ENCODE measurements around the gene FAM184B.

Gene FAM184B

GRCh38 chr4:17635056-17635455 lies 146.4 kb downstream of the FAM184B start:
- no peak for DNase-seq (ENCODE audit: low read depth in 2 of 2)

- DNase-seq (ENCODE audit: low read depth in 2 of 2): no peak
Observed at GRCh38 chr4:17633600-17633999, 147.8 kb downstream of the FAM184B start.

DNA sequence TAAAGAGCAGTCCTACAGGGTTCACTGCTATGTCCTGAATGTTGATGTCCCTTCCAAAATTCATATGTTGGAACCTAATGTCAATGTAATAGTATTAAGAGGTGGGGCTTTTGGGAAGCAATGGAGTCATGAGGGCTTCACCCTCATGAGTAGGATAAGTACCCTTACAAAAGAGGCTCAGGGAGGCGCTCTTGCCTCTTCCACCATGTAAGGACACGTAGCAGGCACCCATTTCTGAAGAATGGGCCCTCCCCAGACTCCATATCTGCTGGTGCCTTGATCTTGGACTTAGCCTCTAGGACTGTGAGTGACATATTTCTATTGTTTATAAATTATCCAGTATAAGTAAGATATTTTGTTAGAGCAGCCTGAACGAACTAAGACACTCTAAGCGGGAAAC lies 151.2 kb downstream of the FAM184B start:
- DNase-seq (ENCODE audit: low read depth in 2 of 2): no peak

DNA sequence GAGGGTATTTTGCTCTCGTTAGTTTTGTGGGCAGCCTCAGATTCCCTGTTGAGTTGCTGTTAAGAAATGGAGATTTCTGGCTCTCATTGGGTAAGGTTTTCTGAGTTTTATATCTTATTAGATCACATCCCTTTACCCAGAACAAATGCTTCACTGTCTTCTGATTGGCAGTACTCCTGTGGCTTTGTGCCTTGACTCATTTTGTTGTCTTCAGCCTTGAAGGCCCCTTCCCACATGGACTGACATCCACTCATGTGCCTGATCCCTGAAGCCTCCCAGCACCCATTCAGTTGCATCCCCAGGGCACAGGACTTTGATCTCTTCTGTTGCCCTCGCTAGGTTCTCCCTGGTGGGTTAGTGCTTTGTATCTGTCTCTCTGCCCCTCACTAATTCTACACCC lies 156.6 kb downstream of the FAM184B start:
- no peak for DNase-seq (ENCODE audit: low read depth in 2 of 2)

- peak in 1 of 2 experiments; percentile 24 for DNase-seq (ENCODE audit: low read depth in 2 of 2)
Observed at GRCh38 chr4:17623451-17624001, 157.9 kb downstream of the FAM184B start.

- DNase-seq (ENCODE audit: low read depth in 2 of 2): no peak
Observed at GRCh38 chr4:17619416-17620105, 161.9 kb downstream of the FAM184B start.

GRCh38 chr4:17618926-17619325 lies 162.5 kb downstream of the FAM184B start:
- DNase-seq (ENCODE audit: low read depth in 2 of 2): no peak

DNA sequence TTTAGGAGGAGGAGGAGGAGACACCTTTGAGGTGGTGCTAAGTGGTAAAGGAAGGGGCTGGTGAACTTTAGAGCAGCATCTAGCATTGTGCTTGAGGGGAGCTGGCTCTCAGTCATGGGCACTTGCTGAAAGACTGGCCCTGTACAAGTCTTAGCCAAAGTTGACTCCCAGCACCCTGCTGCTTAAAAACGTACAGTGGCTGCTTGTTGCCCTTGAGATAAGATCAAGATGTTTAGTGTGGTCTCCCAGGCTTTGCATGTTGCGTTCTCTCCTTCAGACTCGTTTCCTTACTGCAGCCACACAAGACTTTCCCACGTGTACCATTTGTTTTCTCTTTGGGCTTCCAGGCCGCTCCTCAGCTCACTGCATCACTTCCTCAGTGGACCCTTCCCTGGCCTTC lies 165.1 kb downstream of the FAM184B start:
- no peak for DNase-seq (ENCODE audit: low read depth in 2 of 2)

- peak; percentile 91 for DNase-seq (ENCODE audit: low read depth in 2 of 2)
Observed at GRCh38 chr4:17614416-17615299, 166.8 kb downstream of the FAM184B start, which contains the start of gene MED28. Gene MED28 (plus strand): TSS chr4:17614641. CDS start chr4:17614655, 14 bp downstream.

- peak in 1 of 2 experiments; percentile 30 for DNase-seq (ENCODE audit: low read depth in 2 of 2)
Observed at GRCh38 chr4:17613761-17614415, 167.5 kb downstream of the FAM184B start.

GRCh38 chr4:17605236-17605635 lies 176.2 kb downstream of the FAM184B start:
- no peak for DNase-seq (ENCODE audit: low read depth in 2 of 2)

GRCh38 chr4:17599826-17600225 lies 181.6 kb downstream of the FAM184B start:
- DNase-seq (ENCODE audit: low read depth in 2 of 2): no peak

GRCh38 chr4:17597517-17597916 lies 183.9 kb downstream of the FAM184B start:
- DNase-seq (ENCODE audit: low read depth in 2 of 2): no peak

GRCh38 chr4:17595471-17596005 lies 185.9 kb downstream of the FAM184B start:
- DNase-seq (ENCODE audit: low read depth in 2 of 2): no peak

DNA sequence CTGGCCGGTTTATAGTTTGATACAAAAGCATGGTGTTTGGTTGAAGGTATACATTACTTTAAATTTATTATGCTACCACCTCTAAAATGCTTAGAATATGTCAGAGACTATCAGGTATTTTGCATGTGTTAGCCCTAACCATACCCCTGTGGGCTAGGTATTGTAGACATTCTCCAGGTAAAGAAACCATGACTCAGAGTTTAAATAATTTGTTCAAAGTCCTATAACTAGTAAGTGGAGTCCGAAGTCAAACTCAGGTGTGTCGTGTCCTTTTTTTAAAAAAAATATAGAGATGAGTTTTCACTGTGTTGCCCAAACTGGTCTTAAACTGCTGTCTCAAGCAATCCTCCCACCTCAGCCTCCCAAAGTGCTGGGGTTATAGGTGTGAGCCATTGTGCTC lies 192.1 kb downstream of the FAM184B start:
- no peak for DNase-seq (ENCODE audit: low read depth in 2 of 2)

- DNase-seq (ENCODE audit: low read depth in 2 of 2): no peak
Observed at GRCh38 chr4:17587094-17587822, 194.2 kb downstream of the FAM184B start.

- DNase-seq (ENCODE audit: low read depth in 2 of 2): no peak
Observed at GRCh38 chr4:17584521-17585213, 196.8 kb downstream of the FAM184B start.

DNA sequence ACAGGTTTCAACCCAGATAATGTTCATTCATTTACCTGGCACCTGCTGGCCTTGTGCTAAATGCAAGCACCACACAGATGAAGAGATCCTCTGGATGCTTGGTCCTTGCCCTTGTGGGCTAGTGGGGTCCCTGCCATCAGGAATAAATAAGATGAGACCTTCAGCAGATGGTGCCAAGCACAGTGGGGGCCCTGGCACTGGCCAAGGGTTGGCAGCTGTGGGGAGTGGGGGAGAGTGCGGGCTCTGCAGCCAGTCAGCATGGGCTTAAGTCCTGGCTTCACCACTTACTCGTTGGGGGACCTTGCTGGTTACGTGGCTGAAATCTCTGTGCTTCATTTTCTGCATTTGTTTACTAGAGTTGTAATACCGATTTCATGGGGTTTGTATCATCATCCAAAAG lies 197.5 kb downstream of the FAM184B start:
- no peak for DNase-seq (ENCODE audit: low read depth in 2 of 2)

DNA sequence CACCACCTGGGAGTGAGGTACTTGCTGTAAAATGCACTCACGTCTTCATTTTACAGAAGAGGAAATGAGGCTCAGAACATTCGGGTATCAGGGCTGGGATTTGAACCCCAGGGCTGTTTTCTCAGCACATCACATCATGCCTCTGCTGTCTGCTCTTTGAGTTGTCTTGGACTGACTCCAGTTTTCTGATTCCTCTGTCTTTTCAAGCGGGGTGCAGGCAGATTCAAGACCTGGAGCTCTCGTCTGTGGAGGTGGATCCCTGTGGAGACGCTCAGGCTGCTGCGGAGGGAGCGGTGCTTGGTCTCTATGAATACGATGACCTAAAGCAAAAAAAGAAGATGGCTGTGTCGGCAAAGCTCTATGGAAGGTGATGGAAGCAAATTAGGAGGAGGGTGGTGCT lies 198.1 kb downstream of the FAM184B start:
- no peak for DNase-seq (ENCODE audit: low read depth in 2 of 2)

GRCh38 chr4:17580969-17581368 lies 200.5 kb downstream of the FAM184B start:
- no peak for DNase-seq (ENCODE audit: low read depth in 2 of 2)

Data from fibroblast of skin of left quadriceps (primary cell).